WERI-Rb-1 (cell line): ENCODE data around the gene ARHGAP22.
"Not testable (repeated sequence)": the region's sequence is repeated elsewhere in the genome, so short reads cannot be mapped to it uniquely, and the experiment has no call there.

Experiments used
- DNase-seq: peaks from one replicate; pipeline ENCODE4 v3.0.0-alpha.2; 2020
- H3K27ac ChIP-seq: fragments of 250-450 bp; sonication (Bioruptor Pico); 2 replicates; pipeline ENCODE4 v1.5.1; 2020; ENCODE audit warnings: mild to moderate bottlenecking, moderate library complexity
- H3K27me3 ChIP-seq: fragments of 250-450 bp; sonication (Bioruptor Pico); 2 replicates; pipeline ENCODE4 v1.5.1; 2021; ENCODE audit warnings: mild to moderate bottlenecking, low read depth, moderate library complexity; ENCODE audit not compliant: insufficient read depth, severe bottlenecking
- H3K36me3 ChIP-seq: fragments of 250-450 bp; sonication (Bioruptor Pico); 2 replicates; pipeline ENCODE4 v1.5.1; 2020; ENCODE audit warnings: mild to moderate bottlenecking, moderate library complexity
- H3K4me3 ChIP-seq: 2 replicates; pipeline ENCODE4 v1.5.1; 2011; ENCODE audit warnings: low read depth, mild to moderate bottlenecking, control low read depth, low read length
- H3K9me3 ChIP-seq: fragments of 250-450 bp; sonication (Bioruptor Pico); 2 replicates; pipeline ENCODE4 v1.5.1; 2021; ENCODE audit warnings: mild to moderate bottlenecking, moderate library complexity; ENCODE audit not compliant: severe bottlenecking
- CTCF ChIP-seq: IDR thresholded peaks from 2 replicates; pipeline ENCODE4 v1.5.1; 2011; ENCODE audit warnings: low read depth, mild to moderate bottlenecking, control low read depth, inconsistent platforms, low read length

Gene ARHGAP22

GRCh38 chr10:48649349-48649944 is 44.6 kb upstream of the ARHGAP22 start:
- Histone ChIP-seq H3K27ac (no peak overlapping the region), H3K9me3 (no peaks in the 10 kb centered on the region), H3K36me3 (no peaks in the 10 kb centered on the region), H3K27me3 (no peaks in the 10 kb centered on the region), H3K4me3 (no peak overlapping the region)
- DNase-seq = no peak
- TF ChIP-seq CTCF = peak; percentile 7; the same call in 1 of the 2 replicates

- Histone ChIP-seq H3K27ac (no peak overlapping the region), H3K4me3 (no peak overlapping the region), H3K36me3 (no peaks in the 10 kb centered on the region), H3K27me3 (no peaks in the 10 kb centered on the region), H3K9me3 (no peaks in the 10 kb centered on the region)
- no peak for DNase-seq
- no peak for TF ChIP-seq CTCF
Measured at GRCh38 chr10:48648172-48648942, 43.5 kb upstream of the ARHGAP22 start.

- H3K4me3 ChIP-seq, H3K9me3 ChIP-seq, H3K27ac ChIP-seq, DNase-seq, H3K27me3 ChIP-seq, H3K36me3 ChIP-seq: not testable (repeated sequence)
Measured at GRCh38 chr10:48647073-48647472, 42.2 kb upstream of the ARHGAP22 start.

GRCh38 chr10:48645600-48645999 is 40.7 kb upstream of the ARHGAP22 start:
- no peak overlapping the region for H3K4me3 ChIP-seq
- H3K27ac ChIP-seq = no peak overlapping the region
- no peaks in the 10 kb centered on the region for H3K36me3 ChIP-seq
- peaks cover 6% of the 10 kb centered on the region for H3K9me3 ChIP-seq
- H3K27me3 ChIP-seq = no peaks in the 10 kb centered on the region
- DNase-seq = no peak
- TF ChIP-seq CTCF = no peak

GRCh38 chr10:48641099-48641690 is 36.3 kb upstream of the ARHGAP22 start:
- not testable (repeated sequence) for H3K4me3 ChIP-seq, H3K9me3 ChIP-seq, H3K36me3 ChIP-seq, H3K27ac ChIP-seq, DNase-seq, H3K27me3 ChIP-seq

GRCh38 chr10:48640326-48640725 is 35.5 kb upstream of the ARHGAP22 start:
- no peak for TF ChIP-seq CTCF
- Histone ChIP-seq H3K9me3 (peaks cover 6% of the 10 kb centered on the region), H3K36me3 (no peaks in the 10 kb centered on the region), H3K27me3 (no peaks in the 10 kb centered on the region), H3K4me3 (no peak overlapping the region), H3K27ac (no peak overlapping the region)
- DNase-seq = no peak
